ENCODE results near the gene SPATA20. TPM values are rescaled to one million over a fixed set of nuclear protein-coding genes. Genes with fewer than 3 reads are reported as not detected.
A peak's percentile ranks its signal among the peaks of the same experiment; 100 is the strongest.

Gene SPATA20
- total and polyA plus RNA-seq, 2 of the 8 experiments (the other 6 are each of a cell fraction or from before 2014, with no cell fraction given): 16.2 to 17.5 TPM

GRCh38 chr17:50558091-50558490, 11.1 kb downstream of the SPATA20 start:
- Histone ChIP-seq H3K4me1 (replicated peaks in 1 of 4; ENCODE audit: control insufficient read depth in 3 of 4, insufficient read depth in 4 of 4, low read length in 3 of 4) (peaks cover 0 to 18% (median 10%) of the 10 kb centered on the region in 4 experiments; a peak in 6 of 7 replicates), H2BK15ac (ENCODE audit: low read length) (no peak overlapping the region), H3K4me3 (ENCODE audit: extremely low read depth in 1 of 4, insufficient read depth in 2 of 4, low read depth in 3 of 4, low read length in 4 of 4) (peak overlapping the region in 1 of 4 experiments; percentile 63; a peak in 2 of 8 replicates), H2BK5ac (ENCODE audit: low read depth, low read length) (no peak overlapping the region), H3K27ac (ENCODE audit: low read depth, low read length) (no peak overlapping the region), H3K27me3 (replicated peaks in 1 of 4; ENCODE audit: control insufficient read depth in 3 of 4, extremely low read depth in 1 of 4, insufficient read depth in 3 of 4, low read length in 3 of 4) (peaks cover 17 to 50% (median 41%) of the 10 kb centered on the region in 4 experiments), H3K79me2 (ENCODE audit: control insufficient read depth in 1 of 2, insufficient read depth in 2 of 2, low read length in 2 of 2) (no peaks in the 10 kb centered on the region), H3K4me2 (ENCODE audit: insufficient read depth in 1 of 2, low read depth in 2 of 2, low read length in 2 of 2) (peak overlapping the region; percentile 75 to 91; a peak in 3 of 4 replicates), H3K9me3 (ENCODE audit: insufficient read depth in 2 of 2, low read depth in 1 of 2, low read length in 1 of 2) (no peaks in the 10 kb centered on the region), H3K23me2 (ENCODE audit: low read depth, low read length) (peaks cover 17% of the 10 kb centered on the region; the same call in 1 of the 2 replicates), H2AK5ac (ENCODE audit: low read depth, low read length) (no peak overlapping the region), H3K56ac (replicated peaks; ENCODE audit: insufficient read length, low read depth, low read length) (no peak overlapping the region), H4K8ac (ENCODE audit: extremely low read depth, insufficient read depth, low read length) (no peak overlapping the region), H3K79me1 (ENCODE audit: low read depth, low read length) (no peaks in the 10 kb centered on the region), H3K18ac (ENCODE audit: extremely low read depth, low read length) (no peak overlapping the region), H3K4ac (replicated peaks; ENCODE audit: insufficient read length, low read depth, low read length) (no peak overlapping the region), H2AFZ (ENCODE audit: low read length) (no peak overlapping the region), H4K91ac (replicated peaks; ENCODE audit: insufficient read length, low read length) (no peak overlapping the region), H2BK20ac (ENCODE audit: low read length) (no peak overlapping the region; the same call in 1 of the 2 replicates), H3K14ac (ENCODE audit: insufficient read length) (no peak overlapping the region), H3K23ac (ENCODE audit: insufficient read length) (no peak overlapping the region), H2BK120ac (replicated peaks; ENCODE audit: low read depth, low read length) (no peak overlapping the region), H4K20me1 (replicated peaks in 1 of 2; ENCODE audit: control insufficient read depth in 1 of 2, insufficient read depth in 2 of 2, low read length in 2 of 2) (peaks cover 0 to 2% of the 10 kb centered on the region in 2 experiments), H4K5ac (ENCODE audit: insufficient read length, low read depth, low read length) (no peak overlapping the region), H3K9ac (replicated peaks in 1 of 4; ENCODE audit: extremely low read depth in 1 of 4, low read depth in 3 of 4, low read length in 3 of 4) (no peak overlapping the region), H2BK12ac (ENCODE audit: low read depth, low read length) (0 out of 2 replicates have a peak overlapping the region, but pooled peaks have one; percentile 62), H3K36me3 (ENCODE audit: control insufficient read depth in 2 of 4, insufficient read depth in 4 of 4, low read length in 3 of 4) (no peaks in the 10 kb centered on the region)
- POLR2A ChIA-PET (ENCODE audit: partially characterized antibody): interaction anchor here (1.4 kb wide), 1 partner anchor 10 kb away, joined by 5 read pairs; the partner anchor contains the start of gene SPATA20
- FAIRE-seq (no peak), DNase-seq (ENCODE audit: low read depth in 1 of 2, low spot score in 2 of 2) (no peak)
- 51% methylated on average over 4 of the region's 4 CpGs; no CpG with 5 or more reads in 1 of the 2 experiments for WGBS, 2 experiments (ENCODE audit: extremely low coverage in 1 of 2, insufficient coverage in 1 of 2, insufficient read length in 1 of 2, insufficient replicate concordance in 2 of 2, low coverage in 1 of 2, low lambda C conversion rate in 2 of 2, missing lambda C conversion rate in 1 of 2)
- CTCF ChIA-PET (ENCODE audit: partially characterized antibody): interaction anchor here (1.9 to 12.4 kb wide), 4 partner anchors 62 to 138 kb away, joined by 4 to 112 read pairs (median 29); no protein-coding TSS in a partner anchor
- TF ChIP-seq SIN3A (conservative IDR thresholded peaks at IDR 0.05 in 1 of 2, IDR thresholded peaks at IDR 0.05 in 1 of 2; ENCODE audit: low read depth in 1 of 2, low read length in 2 of 2) (peak in 1 of 2 experiments; percentile 15; a peak in 1 of 4 replicates), EP300 (IDR thresholded peaks at IDR 0.05; ENCODE audit: borderline replicate concordance in 1 of 2, low read depth in 2 of 2, low read length in 2 of 2) (no peak)
